Measurements from ENCODE around the gene DAGLA.

DAGLA gene

DNA sequence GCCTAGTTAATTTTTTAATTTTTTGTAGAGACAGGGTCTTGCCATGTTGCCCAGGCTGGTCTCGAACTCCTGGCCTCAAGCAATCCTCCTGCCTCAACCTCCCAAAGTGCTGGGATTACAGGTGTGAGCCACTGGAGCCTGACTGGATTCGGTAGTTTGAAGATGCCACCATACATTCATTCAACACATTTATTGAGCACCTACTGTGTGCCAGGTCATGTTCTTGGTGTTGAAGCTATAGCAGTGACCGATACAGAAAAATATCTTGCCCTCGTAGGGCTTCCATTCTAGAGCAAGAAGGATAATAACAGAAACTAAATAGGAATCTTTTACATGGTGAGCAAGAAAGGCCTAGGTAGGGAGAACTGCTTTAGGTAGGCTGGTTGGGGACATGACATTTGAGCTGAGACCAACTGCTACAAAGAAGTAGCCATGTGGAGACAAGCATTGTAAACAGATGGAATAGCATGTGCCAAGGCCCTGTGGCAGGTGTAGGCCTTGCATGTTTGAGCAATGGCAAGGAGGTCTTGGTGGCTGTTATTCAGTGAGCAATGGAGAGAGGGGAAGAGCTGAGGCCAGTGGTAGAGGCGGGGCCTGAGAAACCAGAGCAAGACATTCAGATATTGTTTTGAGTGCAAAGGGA lies 70.6 kb downstream of the DAGLA start:
- no peak for DNase-seq

- no peak for DNase-seq
Measured at GRCh38 chr11:61751384-61751783, 71.2 kb downstream of the DAGLA start.

- DNase-seq = no peak
Measured at GRCh38 chr11:61752117-61752924, 72.1 kb downstream of the DAGLA start, which contains the start of gene MYRF. Gene MYRF (plus strand): TSS chr11:61752636. CDS start chr11:61752745, 109 bp downstream.

- no peak for DNase-seq
Measured at GRCh38 chr11:61752925-61753521, 72.8 kb downstream of the DAGLA start.

DNA sequence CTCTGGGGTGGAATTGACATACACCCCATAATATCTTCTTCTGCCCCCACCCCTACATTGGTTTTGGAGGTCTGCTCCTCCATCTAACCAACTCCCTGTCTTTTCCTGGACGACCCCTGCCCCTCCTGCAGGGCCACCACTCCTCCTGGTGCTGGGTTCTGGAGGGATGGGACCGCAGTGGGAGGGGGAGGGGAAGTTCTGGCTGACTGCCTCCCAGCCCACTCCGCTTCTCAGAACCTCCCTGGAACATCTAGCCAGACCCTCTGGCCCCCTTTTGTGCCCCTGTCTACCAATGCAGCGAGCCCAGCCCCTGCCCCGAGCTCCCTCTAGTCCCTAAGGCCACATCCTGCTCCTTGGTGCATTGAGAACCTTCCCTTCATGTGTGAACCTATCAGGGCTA lies 73.5 kb downstream of the DAGLA start:
- no peak for DNase-seq

DNA sequence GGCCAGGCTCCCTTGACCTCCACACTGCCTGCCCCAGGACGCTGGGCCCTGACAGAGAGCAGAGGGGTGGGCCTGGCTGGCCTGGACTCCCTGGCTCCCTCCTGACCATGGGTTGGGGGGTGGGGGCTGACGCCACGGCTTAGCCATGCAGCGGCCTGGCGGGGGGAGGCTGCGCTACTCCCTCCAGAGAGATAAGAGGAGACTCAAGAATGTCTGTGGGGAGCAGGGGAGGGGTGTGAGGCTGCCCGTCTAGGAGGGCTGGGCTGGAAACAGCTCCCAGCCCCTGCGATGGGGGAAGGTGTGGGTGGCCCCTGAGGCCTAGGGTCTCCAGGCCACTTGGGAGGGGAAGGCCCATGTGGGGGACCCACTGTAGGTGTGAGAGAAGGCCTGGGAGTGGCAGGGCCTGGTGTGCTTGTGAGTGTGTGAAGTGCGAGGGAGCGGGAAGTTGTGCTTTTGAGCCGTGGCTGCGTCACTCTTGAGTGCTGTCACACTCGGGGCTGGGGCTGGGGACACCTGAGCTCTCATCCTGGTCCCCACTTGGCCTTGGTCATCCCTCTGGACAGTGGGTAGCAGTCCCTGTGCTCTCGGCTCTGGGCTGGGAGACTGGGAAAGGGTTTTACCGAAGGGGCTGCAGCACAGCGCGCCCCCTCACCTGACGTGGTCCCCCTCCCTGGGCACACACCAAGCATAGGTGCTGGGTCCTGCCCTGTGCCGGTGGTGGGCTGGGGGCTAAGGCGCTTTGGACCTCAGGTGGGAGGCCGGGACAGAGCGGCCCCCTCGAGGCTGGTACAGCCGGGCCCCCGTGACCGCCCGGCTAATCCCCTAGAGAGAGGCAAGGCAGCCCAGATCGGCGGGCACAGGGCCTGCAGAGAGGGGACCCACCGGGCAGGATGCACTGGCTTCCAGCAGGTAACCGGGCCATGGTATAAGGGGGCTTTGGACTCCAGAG lies 74.6 kb downstream of the DAGLA start:
- DNase-seq = no peak

DNA sequence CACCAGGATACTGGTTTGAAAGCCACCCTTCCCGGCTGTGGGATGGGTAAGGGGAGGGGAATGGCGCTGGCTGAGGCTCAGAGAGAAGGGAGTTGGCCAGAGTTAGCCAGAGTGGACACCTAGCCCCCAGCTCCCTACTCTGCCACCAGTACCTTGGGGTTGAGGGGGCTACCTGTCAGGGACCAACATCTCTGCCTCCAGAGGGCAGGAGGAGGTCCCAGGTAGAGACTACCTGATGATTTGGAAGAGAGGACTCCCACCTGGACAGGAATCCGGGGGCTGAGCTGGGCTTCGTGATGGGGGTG lies 75.9 kb downstream of the DAGLA start:
- no peak for DNase-seq

- no peak for DNase-seq
Measured at GRCh38 chr11:61756452-61757212, 76.4 kb downstream of the DAGLA start.

GRCh38 chr11:61757213-61757862 lies 77.1 kb downstream of the DAGLA start:
- no peak for DNase-seq

DNA sequence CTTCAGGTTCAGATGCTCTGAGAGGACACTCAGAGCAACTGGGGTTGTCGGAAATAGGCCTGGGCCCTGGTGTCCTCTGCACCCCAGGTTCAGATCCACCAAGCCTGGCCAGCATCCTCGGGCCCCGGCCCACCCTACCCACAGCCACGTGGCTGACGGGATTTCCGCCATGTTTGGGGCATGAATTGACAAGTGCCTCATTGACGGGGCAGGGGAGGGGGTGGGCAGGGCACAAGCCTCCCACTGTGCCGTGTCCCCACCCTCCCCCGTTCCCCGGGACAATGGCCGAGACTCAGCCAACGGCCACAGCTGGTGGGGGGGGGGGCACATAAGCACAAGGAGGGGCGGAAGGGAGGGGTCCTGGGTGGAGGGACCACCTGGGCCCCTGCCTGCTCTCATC lies 80.8 kb downstream of the DAGLA start:
- no peak for DNase-seq

DNA sequence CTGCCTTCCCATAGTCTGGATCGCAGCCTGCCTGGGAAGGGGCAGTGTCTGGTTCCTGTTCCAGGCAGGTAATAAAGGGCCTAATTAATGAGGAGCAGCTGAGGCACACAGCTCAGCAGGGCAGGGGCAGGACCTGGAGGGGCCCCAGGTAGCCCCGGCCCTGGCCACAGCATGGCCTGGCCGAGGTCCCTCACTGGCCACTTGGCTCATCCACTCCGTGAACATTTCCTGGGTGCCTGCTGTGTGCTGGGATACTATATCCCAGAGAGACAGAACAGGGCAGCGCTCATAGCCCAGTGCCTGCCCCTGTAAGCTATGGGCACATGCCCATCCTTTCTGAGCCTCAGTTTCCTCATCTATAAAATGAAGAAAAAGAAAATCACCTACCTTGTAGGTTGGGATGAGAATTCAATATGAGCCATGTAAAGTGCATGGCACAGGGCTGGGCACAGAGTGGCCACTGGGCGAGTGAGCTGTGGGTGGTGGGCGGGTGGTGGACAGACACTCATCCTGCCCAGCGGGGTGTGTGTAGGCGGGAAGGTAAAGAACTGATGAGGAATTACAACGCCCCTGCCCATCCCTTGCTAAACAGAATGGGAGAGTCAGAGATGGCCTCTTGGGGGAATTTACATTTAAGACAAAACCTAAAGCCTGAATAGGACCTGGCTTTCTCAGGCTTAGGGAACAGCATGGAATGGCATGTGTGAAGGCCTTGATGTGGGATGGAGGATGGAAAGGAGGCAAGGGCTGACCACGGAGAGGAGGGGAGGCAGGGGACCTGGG lies 81.4 kb downstream of the DAGLA start:
- DNase-seq = no peak

GRCh38 chr11:61762223-61762615 lies 82.0 kb downstream of the DAGLA start:
- no peak for DNase-seq

DNA sequence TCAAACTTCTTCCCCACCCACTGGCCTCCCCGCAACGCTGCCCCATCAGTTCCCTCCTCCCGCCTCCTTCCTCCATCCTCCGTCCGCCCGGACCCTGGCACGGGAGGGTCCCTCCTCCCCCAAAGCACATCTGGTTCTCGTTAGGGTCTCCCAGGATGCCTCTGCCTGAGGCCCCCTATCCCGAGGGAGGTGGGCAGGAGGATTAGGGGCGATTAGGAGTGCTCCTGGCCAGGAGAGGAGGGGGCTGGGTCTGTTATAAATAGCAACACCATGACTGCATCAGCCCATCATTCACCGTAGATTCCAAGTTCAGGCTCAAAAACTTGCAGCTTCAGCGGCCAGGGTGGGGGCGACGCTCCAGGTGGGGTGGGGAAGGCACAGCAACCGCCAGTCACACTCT lies 82.6 kb downstream of the DAGLA start:
- DNase-seq = no peak

DNA sequence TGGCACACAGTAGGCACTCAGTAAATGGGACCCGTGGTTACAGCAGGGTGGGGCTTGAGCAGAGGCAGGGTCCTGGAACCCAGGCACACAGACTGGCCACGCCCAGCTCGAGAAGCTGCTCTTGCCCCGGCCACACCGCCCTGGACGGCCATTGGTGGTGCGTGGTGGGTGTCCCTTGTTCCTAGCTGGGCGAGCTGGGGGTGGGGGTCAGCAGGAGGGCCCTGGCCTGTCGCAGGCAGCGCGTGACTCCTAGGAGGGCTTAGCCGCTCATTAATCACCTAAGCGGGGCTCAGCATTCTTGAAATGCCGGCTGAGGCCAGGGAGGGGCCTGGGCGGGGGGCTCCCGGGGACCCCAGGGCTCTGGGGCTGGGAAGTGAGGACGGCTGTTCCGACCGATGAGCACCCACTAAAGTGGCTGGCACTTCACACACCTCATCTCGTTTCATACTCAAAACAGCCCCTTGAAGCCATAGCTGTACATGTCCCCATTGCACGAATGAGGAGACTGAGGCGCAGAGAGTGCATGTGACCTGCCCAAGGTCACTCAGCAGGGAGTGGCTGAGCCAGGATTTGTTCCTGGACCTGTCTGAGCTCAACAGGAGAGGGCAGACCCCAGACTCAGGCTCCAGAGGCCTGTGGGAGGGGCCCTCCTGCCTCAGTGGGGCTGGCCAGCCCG lies 83.9 kb downstream of the DAGLA start:
- DNase-seq = no peak

DNA sequence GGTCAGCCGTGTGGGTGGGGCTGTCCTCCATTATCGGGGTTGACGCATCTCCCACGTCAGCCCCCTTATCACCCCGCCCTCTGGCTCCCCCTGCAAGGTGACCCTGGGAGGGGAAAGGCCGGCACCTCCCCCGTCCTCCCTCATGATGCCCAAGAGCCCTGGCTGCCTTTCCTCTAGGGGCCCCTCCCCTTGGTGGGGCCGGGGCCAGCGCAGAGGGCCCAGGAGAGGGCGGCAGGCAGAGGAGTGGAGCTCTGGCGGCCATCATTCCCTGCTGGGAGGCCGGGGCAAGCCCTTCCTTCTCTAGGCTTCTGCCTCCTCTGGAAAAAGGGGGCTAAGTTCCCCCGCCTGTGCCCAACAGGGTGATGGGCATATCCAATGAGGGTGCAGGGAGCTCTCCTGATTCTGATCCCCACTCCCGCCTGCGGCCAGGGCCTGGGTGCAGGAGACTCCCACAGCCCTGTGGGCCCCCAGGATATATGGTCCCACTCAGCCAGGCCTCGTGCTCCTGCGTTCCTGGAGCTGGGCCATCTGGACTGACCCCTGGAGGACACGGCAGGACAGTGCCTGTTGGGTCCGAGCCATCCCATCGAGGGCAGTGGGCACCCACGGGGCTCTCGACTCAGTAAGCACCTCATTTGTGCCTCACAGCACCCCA lies 84.5 kb downstream of the DAGLA start:
- DNase-seq = no peak

DNA sequence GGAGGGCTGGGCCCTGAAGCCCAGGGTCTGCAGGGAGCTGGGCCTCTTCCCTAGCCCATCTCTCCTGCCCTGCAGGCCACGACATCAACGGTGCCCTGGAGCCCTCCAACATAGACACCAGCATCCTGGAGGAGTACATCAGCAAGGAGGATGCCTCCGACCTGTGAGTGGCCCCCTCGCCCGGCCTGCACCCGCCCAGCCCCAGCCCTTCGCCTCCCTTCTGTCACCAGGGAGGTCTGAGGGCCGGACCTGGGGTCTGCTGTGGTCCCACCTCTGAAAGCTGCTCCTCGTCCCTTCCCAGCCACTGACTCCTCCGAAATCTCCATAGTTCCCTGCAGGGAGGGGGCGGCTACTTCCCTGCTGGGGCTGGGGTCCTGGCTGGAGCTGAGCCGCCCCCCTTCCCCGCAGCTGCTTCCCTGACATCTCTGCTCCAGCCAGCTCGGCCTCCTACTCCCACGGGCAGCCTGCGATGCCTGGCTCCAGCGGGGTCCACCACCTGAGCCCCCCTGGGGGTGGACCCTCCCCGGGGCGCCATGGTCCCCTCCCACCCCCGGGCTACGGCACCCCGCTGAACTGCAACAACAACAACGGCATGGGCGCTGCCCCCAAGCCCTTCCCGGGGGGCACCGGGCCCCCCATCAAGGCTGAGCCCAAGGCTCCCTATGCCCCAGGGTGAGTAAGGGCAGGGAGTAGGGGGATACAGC lies 85.5 kb downstream of the DAGLA start:
- no peak for DNase-seq

- no peak for DNase-seq
Measured at GRCh38 chr11:61766353-61766841, 86.2 kb downstream of the DAGLA start.

- no peak for DNase-seq
Measured at GRCh38 chr11:61768376-61769076, 88.3 kb downstream of the DAGLA start.

Data from DMS153 (cell line).